Natural killer cell (primary cell): ENCODE measurements around the gene ERAL1. TPM values are rescaled to one million over a fixed set of nuclear protein-coding genes. Genes with fewer than 3 reads are reported as not detected.

ENCODE experiments used
- ATAC-seq, 3 donors: fragments of 150-1000 bp in 2 of 3; fragments of 200-7000 bp in 1 of 3; cut with Tn5 transposase; 1 replicate in 1 of 3; 2 replicates in 2 of 3; pipeline ENCODE4 v1.10.0; 2021; ENCODE audit warnings: mild to moderate bottlenecking in 2 of 3, moderate library complexity in 2 of 3
- DNase-seq, 2 donors: peaks; one replicate each; pipeline versions ENCODE4 v3.0.0 to v3.0.0-alpha.2; 2013 to 2021; ENCODE audit warnings: mixed read lengths in 1 of 2
- H3K27ac ChIP-seq: one replicate; pipeline ENCODE4 v1.5.1; 2013; ENCODE audit warnings: mild to moderate bottlenecking, low read length
- H3K27me3 ChIP-seq: one replicate; pipeline ENCODE4 v1.6.1; 2013; ENCODE audit warnings: low read length; ENCODE audit not compliant: control insufficient read depth, insufficient read depth
- H3K36me3 ChIP-seq: one replicate; pipeline ENCODE4 v1.6.1; 2013; ENCODE audit warnings: low read length; ENCODE audit not compliant: control insufficient read depth, insufficient read depth
- H3K4me1 ChIP-seq: one replicate; pipeline ENCODE4 v1.6.1; 2013; ENCODE audit warnings: low read length; ENCODE audit not compliant: control insufficient read depth, insufficient read depth
- H3K4me3 ChIP-seq: one replicate; pipeline ENCODE4 v1.5.1; 2013; ENCODE audit warnings: low read length
- H3K9me3 ChIP-seq: one replicate; pipeline ENCODE4 v1.6.1; 2013; ENCODE audit warnings: low read length; ENCODE audit not compliant: control insufficient read depth, insufficient read depth
- H3K27ac Mint-ChIP-seq, 2 donors: one replicate each; pipeline ENCODE4 v1.8.0; 2022; ENCODE audit warnings: mild to moderate bottlenecking in 2 of 2, mixed read lengths in 2 of 2, moderate library complexity in 1 of 2
- H3K27me3 Mint-ChIP-seq, 2 donors: one replicate each; pipeline ENCODE4 v1.8.0; 2022; ENCODE audit warnings: low read depth in 2 of 2, mixed read lengths in 2 of 2
- H3K36me3 Mint-ChIP-seq: one replicate; pipeline ENCODE4 v1.8.0; 2022; ENCODE audit warnings: mixed read lengths
- H3K4me1 Mint-ChIP-seq, 2 donors: one replicate each; pipeline ENCODE4 v1.8.0; 2022; ENCODE audit warnings: mixed read lengths in 2 of 2
- H3K4me3 Mint-ChIP-seq: one replicate; pipeline ENCODE4 v1.8.0; 2022; ENCODE audit warnings: mild to moderate bottlenecking, moderate library complexity, mixed read lengths
- H3K9me3 Mint-ChIP-seq, 2 donors: one replicate each; pipeline ENCODE4 v1.8.0; 2022; ENCODE audit warnings: mixed read lengths in 2 of 2
- CTCF ChIP-seq: fragments of 200-600 bp; IDR thresholded peaks from one replicate; pipeline ENCODE4 v1.8.0; 2022; ENCODE audit warnings: antibody characterized with exemption
- WGBS: methylation state at CpG from one replicate; pipeline ENCODE4 v1.1.7; 2013; ENCODE audit warnings: missing lambda C conversion rate; ENCODE audit not compliant: insufficient coverage; 5-methylcytosine and 5-hydroxymethylcytosine counted together
- intact Hi-C: fragments of 100-400 bp; cut with micrococcal nuclease; formaldehyde crosslinking; loops from one replicate; pipeline ENCODE4 v1.14.2; 2022
- total RNA-seq, 4 donors: library from RNA; stranded (reverse); fragments of 120-200 nt in 1 of 4; gene quantifications; one replicate each; pipeline versions ENCODE4 v1.2.3 to v1.2.4, GENCODE V29; 2013 to 2022

The ERAL1 gene
- total RNA-seq, 3 donors from 2014 or later (not counting 1 experiment from before 2014, with no cell fraction given) = 20.9 to 35.2 (median 27.3) TPM

GRCh38 chr17:28864991-28865849 lies 10.4 kb downstream of the ERAL1 start:
- no peak for ATAC-seq
- no peak for DNase-seq
- intact Hi-C loops = no loop called here
- H3K4me1 ChIP-seq = no peaks in the 10 kb centered on the region
- 88% methylated on average over 11 of the region's 11 CpGs for WGBS
- no peaks in the 10 kb centered on the region for H3K9me3 ChIP-seq
- H3K27ac ChIP-seq = no peak overlapping the region
- no peak overlapping the region for H3K4me3 Mint-ChIP-seq
- no peaks in the 10 kb centered on the region for H3K36me3 Mint-ChIP-seq
- no peak overlapping the region for H3K4me3 ChIP-seq
- no peaks in the 10 kb centered on the region for H3K27me3 ChIP-seq
- peaks cover 6% of the 10 kb centered on the region for H3K36me3 ChIP-seq
- no peaks in the 10 kb centered on the region for H3K9me3 Mint-ChIP-seq
- no peaks in the 10 kb centered on the region for H3K4me1 Mint-ChIP-seq
- no peaks in the 10 kb centered on the region for H3K27me3 Mint-ChIP-seq
- H3K27ac Mint-ChIP-seq = no peak overlapping the region
- TF ChIP-seq CTCF = no peak

DNA sequence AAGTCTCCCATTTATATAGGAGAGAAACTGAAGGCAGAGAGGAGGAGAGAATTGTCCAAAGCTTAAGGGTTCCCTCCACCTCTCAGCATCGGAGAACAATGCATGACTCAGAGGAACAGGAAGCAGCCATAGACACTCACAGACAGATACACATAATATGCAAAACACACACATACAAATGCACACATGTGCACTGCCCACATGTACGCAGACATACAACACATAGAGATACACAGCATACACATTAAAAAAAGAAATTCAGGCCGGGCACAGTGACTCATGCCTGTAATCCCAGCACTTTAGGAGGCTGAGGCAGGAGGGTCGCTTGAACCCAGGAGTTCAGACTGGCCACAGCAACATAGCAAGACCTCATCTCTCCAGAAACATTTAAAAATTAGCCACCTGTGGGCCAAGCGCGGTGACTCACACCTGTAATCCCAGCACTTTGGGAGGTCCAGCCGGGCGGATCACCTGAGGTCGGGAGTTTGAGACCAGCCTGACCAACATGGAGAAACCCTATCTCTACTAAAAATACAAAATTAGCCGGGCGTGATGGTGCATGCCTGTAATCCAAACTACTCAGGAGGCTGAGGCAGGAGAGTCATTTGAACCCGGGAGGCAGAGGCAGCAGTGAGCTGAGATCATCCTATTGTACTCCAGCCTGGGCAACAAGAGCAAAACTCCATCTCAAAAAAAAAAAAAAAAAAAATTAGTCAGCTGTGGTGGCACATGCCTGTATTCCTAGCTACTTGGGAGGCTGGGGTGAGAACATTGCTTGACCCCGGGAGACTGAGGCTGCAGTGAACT lies 11.3 kb downstream of the ERAL1 start:
- Histone ChIP-seq H3K36me3 (no peaks in the 10 kb centered on the region), H3K4me3 (no peak overlapping the region), H3K9me3 (no peaks in the 10 kb centered on the region), H3K27me3 (no peaks in the 10 kb centered on the region), H3K27ac (no peak overlapping the region), H3K4me1 (peaks cover 8% of the 10 kb centered on the region)
- intact Hi-C loops = no loop called here
- H3K27ac Mint-ChIP-seq = no peak overlapping the region
- H3K4me1 Mint-ChIP-seq = peaks cover 4% of the 10 kb centered on the region in 2 donors
- no peak for DNase-seq
- H3K36me3 Mint-ChIP-seq = no peaks in the 10 kb centered on the region
- 86% methylated on average over 13 of the region's 13 CpGs for WGBS
- no peak for ATAC-seq
- H3K9me3 Mint-ChIP-seq = no peaks in the 10 kb centered on the region
- H3K27me3 Mint-ChIP-seq = no peaks in the 10 kb centered on the region
- TF ChIP-seq CTCF = no peak
- no peak overlapping the region for H3K4me3 Mint-ChIP-seq

DNA sequence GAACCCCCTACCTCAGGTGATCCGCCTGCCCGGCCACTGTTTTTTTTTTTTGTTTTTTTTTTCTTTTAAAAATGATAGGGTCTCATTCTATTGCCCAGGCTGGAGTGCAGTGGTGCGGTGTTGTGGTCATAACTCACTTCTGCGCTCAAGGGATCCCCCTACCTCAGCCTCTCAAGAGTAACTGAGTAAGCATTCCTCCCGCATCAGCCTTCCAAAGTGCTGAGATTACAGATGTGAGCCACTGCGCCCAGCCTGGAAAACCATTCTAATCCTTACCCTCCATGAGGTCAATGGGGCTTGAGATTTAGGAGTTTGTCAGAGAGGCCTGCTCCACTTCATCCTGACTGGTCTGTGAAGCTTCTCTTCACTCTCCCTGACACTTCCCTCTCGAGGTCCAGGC lies 12.5 kb downstream of the ERAL1 start:
- no peaks in the 10 kb centered on the region for H3K27me3 ChIP-seq
- H3K27ac ChIP-seq = no peak overlapping the region
- no peaks in the 10 kb centered on the region for H3K36me3 ChIP-seq
- DNase-seq (no peak), ATAC-seq (no peak)
- no peak overlapping the region for H3K4me3 ChIP-seq
- Mint-ChIP-seq H3K27ac (no peak overlapping the region), H3K4me3 (no peak overlapping the region), H3K9me3 (no peaks in the 10 kb centered on the region), H3K4me1 (peaks cover 9 to 14% of the 10 kb centered on the region in 2 donors), H3K36me3 (no peaks in the 10 kb centered on the region), H3K27me3 (no peaks in the 10 kb centered on the region)
- peaks cover 17% of the 10 kb centered on the region for H3K4me1 ChIP-seq
- H3K9me3 ChIP-seq = no peaks in the 10 kb centered on the region
- TF ChIP-seq CTCF = no peak
- 91% methylated on average over 6 of the region's 7 CpGs for WGBS
- intact Hi-C loops = no loop called here
